Neuronal stem cell (in vitro differentiated cells): ENCODE measurements around the gene RBM20.

Source experiments
- DNase-seq: peaks from one replicate; pipeline ENCODE4 v3.0.0-alpha.2; 2013; ENCODE audit warnings: low spot score
- H2AFZ ChIP-seq: one replicate; pipeline ENCODE4 v1.6.1; 2013; ENCODE audit warnings: mild to moderate bottlenecking, low read length, inconsistent platforms
- H2AK5ac ChIP-seq: 2 replicates; pipeline ENCODE4 v1.6.1; 2013; ENCODE audit warnings: low read depth, mild to moderate bottlenecking, inconsistent platforms, low read length, moderate library complexity, mixed read lengths
- H2BK120ac ChIP-seq: 2 replicates; pipeline ENCODE4 v1.6.1; 2013; ENCODE audit warnings: low read depth, mild to moderate bottlenecking, inconsistent platforms, low read length, moderate library complexity, mixed read lengths
- H2BK12ac ChIP-seq: one replicate; pipeline ENCODE4 v1.6.1; 2013; ENCODE audit warnings: low read length, inconsistent platforms
- H2BK15ac ChIP-seq: 2 replicates; pipeline ENCODE4 v1.6.1; 2013; ENCODE audit warnings: mild to moderate bottlenecking, low read length, inconsistent platforms, mixed read lengths
- H2BK5ac ChIP-seq: one replicate; pipeline ENCODE4 v1.6.1; 2013; ENCODE audit warnings: inconsistent platforms, mild to moderate bottlenecking, low read length, moderate library complexity
- H3K14ac ChIP-seq: one replicate; pipeline ENCODE4 v1.6.1; 2013; ENCODE audit warnings: low read length, inconsistent platforms
- H3K18ac ChIP-seq: 2 replicates; pipeline ENCODE4 v1.6.1; 2013; ENCODE audit warnings: low read length, inconsistent platforms
- H3K23ac ChIP-seq: 2 replicates; pipeline ENCODE4 v1.6.1; 2013; ENCODE audit warnings: low read depth, mild to moderate bottlenecking, mixed read lengths, low read length, inconsistent platforms; ENCODE audit not compliant: poor library complexity
- H3K27ac ChIP-seq: replicated peaks from 3 replicates; pipeline ENCODE4 v1.5.1; 2013; ENCODE audit warnings: low read length, inconsistent platforms
- H3K27me3 ChIP-seq, 3 experiments: 2 replicates each; pipeline ENCODE4 v1.6.1; 2013; ENCODE audit warnings: low read length in 3 of 3, mild to moderate bottlenecking in 2 of 3, inconsistent platforms in 1 of 3, low read depth in 1 of 3, mixed read lengths in 1 of 3, moderate library complexity in 1 of 3; ENCODE audit not compliant: control insufficient read depth in 3 of 3, insufficient read depth in 3 of 3
- H3K36me3 ChIP-seq, 2 donors: replicated peaks in 1 of 2; 2 replicates each; pipeline ENCODE4 v1.6.1; 2013; ENCODE audit warnings: low read length in 2 of 2; ENCODE audit not compliant: control insufficient read depth in 2 of 2, insufficient read depth in 2 of 2
- H3K4ac ChIP-seq: 2 replicates; pipeline ENCODE4 v1.6.1; 2013; ENCODE audit warnings: inconsistent platforms, mild to moderate bottlenecking, low read length, moderate library complexity
- H3K4me1 ChIP-seq, 2 donors: 1 replicate in 1 of 2; 2 replicates in 1 of 2; pipeline ENCODE4 v1.6.1; 2013; ENCODE audit warnings: low read length in 2 of 2, low read depth in 1 of 2; ENCODE audit not compliant: control insufficient read depth in 2 of 2, insufficient read depth in 1 of 2
- H3K4me2 ChIP-seq: one replicate; pipeline ENCODE4 v1.6.1; 2013; ENCODE audit warnings: mild to moderate bottlenecking, low read length, inconsistent platforms; ENCODE audit not compliant: insufficient read depth, poor library complexity, severe bottlenecking
- H3K4me3 ChIP-seq, 2 donors: 2 replicates each; pipeline ENCODE4 v1.5.1; 2013; ENCODE audit warnings: low read length in 2 of 2, mild to moderate bottlenecking in 2 of 2, inconsistent platforms in 1 of 2, moderate library complexity in 1 of 2
- H3K79me1 ChIP-seq: one replicate; pipeline ENCODE4 v1.6.1; 2013; ENCODE audit warnings: low read depth, mild to moderate bottlenecking, inconsistent platforms, low read length, moderate library complexity
- H3K9ac ChIP-seq: one replicate; pipeline ENCODE4 v1.6.1; 2013; ENCODE audit warnings: mild to moderate bottlenecking, low read depth, low read length, inconsistent platforms; ENCODE audit not compliant: poor library complexity
- H3K9me3 ChIP-seq, 2 donors: replicated peaks in 1 of 2; 2 replicates each; pipeline versions ENCODE3 to v1.6.1; 2013; ENCODE audit warnings: low read length in 2 of 2, mild to moderate bottlenecking in 2 of 2, inconsistent platforms in 1 of 2, low read depth in 1 of 2, mixed read lengths in 1 of 2, moderate library complexity in 1 of 2; ENCODE audit not compliant: control insufficient read depth in 2 of 2, insufficient read depth in 1 of 2
- H4K8ac ChIP-seq: one replicate; pipeline ENCODE4 v1.6.1; 2013; ENCODE audit warnings: low read depth, mild to moderate bottlenecking, inconsistent platforms, low read length, moderate library complexity
- H4K91ac ChIP-seq: one replicate; pipeline ENCODE4 v1.6.1; 2013; ENCODE audit warnings: low read length, low read depth, mild to moderate bottlenecking, inconsistent platforms; ENCODE audit not compliant: poor library complexity
- WGBS, 2 donors: extraction: QIAGEN DNeasy Blood & Tissue Kit; methylation state at CpG; one replicate each; pipeline ENCODE4 v1.1.7; 2013; ENCODE audit warnings: missing lambda C conversion rate in 2 of 2, mixed read lengths in 1 of 2; ENCODE audit not compliant: insufficient read length in 2 of 2, insufficient replicate concordance in 1 of 2; ENCODE audit errors: extremely low coverage in 2 of 2; 5-methylcytosine and 5-hydroxymethylcytosine counted together

RBM20 gene

GRCh38 chr10:110730345-110731050, 86.4 kb downstream of the RBM20 start:
- H3K4me1 ChIP-seq = peaks cover 2 to 5% of the 10 kb centered on the region in 2 donors
- no peak overlapping the region for H4K91ac ChIP-seq
- no peak overlapping the region for H3K27ac ChIP-seq
- H2BK15ac ChIP-seq = no peak overlapping the region
- H4K8ac ChIP-seq = no peak overlapping the region
- H3K79me1 ChIP-seq = no peaks in the 10 kb centered on the region
- no peak overlapping the region for H2BK5ac ChIP-seq
- H3K14ac ChIP-seq = no peak overlapping the region
- WGBS, 2 donors = no CpG with 5 or more reads among the region's 11 CpGs
- H3K4me3 ChIP-seq = no peak overlapping the region
- H3K9me3 ChIP-seq = no peaks in the 10 kb centered on the region
- H3K18ac ChIP-seq = no peak overlapping the region
- no peak overlapping the region for H2BK120ac ChIP-seq
- H3K4ac ChIP-seq = no peak overlapping the region
- no peak overlapping the region for H3K23ac ChIP-seq
- DNase-seq = no peak
- H3K36me3 ChIP-seq = no peaks in the 10 kb centered on the region
- no peak overlapping the region for H2AFZ ChIP-seq
- H3K27me3 ChIP-seq = peaks cover 0 to 28% (median 0%) of the 10 kb centered on the region in 3 experiments
- H3K9ac ChIP-seq = no peak overlapping the region
- no peak overlapping the region for H2AK5ac ChIP-seq
- H3K4me2 ChIP-seq = no peak overlapping the region
- H2BK12ac ChIP-seq = no peak overlapping the region

GRCh38 chr10:110733218-110733952, 89.2 kb downstream of the RBM20 start:
- Histone ChIP-seq H3K4me1 (no peaks in the 10 kb centered on the region), H3K9me3 (no peaks in the 10 kb centered on the region), H3K4ac (no peak overlapping the region), H4K91ac (no peak overlapping the region), H2BK120ac (no peak overlapping the region), H2BK15ac (no peak overlapping the region), H3K9ac (no peak overlapping the region), H4K8ac (no peak overlapping the region), H3K27me3 (peaks cover 0 to 27% (median 0%) of the 10 kb centered on the region in 3 experiments), H2BK12ac (no peak overlapping the region), H3K27ac (no peak overlapping the region), H2BK5ac (no peak overlapping the region), H3K18ac (no peak overlapping the region), H3K79me1 (no peaks in the 10 kb centered on the region), H3K4me3 (no peak overlapping the region), H3K4me2 (no peak overlapping the region), H2AK5ac (no peak overlapping the region), H3K14ac (no peak overlapping the region), H2AFZ (peak overlapping the region; percentile 9), H3K23ac (no peak overlapping the region), H3K36me3 (no peaks in the 10 kb centered on the region)
- WGBS, 2 donors = no CpG with 5 or more reads among the region's 16 CpGs
- DNase-seq = no peak

GRCh38 chr10:110735620-110736027, 91.5 kb downstream of the RBM20 start:
- Histone ChIP-seq H3K79me1 (no peaks in the 10 kb centered on the region), H4K91ac (no peak overlapping the region), H4K8ac (no peak overlapping the region), H3K4ac (no peak overlapping the region), H3K9me3 (no peaks in the 10 kb centered on the region), H3K27me3 (peaks cover 0 to 43% (median 0%) of the 10 kb centered on the region in 3 experiments), H3K18ac (no peak overlapping the region), H3K36me3 (no peaks in the 10 kb centered on the region), H3K4me2 (no peak overlapping the region), H2BK5ac (no peak overlapping the region), H3K14ac (no peak overlapping the region), H2BK120ac (no peak overlapping the region), H3K9ac (no peak overlapping the region), H3K4me3 (no peak overlapping the region), H3K23ac (no peak overlapping the region), H3K4me1 (no peaks in the 10 kb centered on the region), H2BK12ac (no peak overlapping the region), H3K27ac (no peak overlapping the region), H2AK5ac (no peak overlapping the region), H2AFZ (no peak overlapping the region), H2BK15ac (no peak overlapping the region)
- WGBS, 2 donors = no CpG with 5 or more reads among the region's 6 CpGs
- no peak for DNase-seq

DNA sequence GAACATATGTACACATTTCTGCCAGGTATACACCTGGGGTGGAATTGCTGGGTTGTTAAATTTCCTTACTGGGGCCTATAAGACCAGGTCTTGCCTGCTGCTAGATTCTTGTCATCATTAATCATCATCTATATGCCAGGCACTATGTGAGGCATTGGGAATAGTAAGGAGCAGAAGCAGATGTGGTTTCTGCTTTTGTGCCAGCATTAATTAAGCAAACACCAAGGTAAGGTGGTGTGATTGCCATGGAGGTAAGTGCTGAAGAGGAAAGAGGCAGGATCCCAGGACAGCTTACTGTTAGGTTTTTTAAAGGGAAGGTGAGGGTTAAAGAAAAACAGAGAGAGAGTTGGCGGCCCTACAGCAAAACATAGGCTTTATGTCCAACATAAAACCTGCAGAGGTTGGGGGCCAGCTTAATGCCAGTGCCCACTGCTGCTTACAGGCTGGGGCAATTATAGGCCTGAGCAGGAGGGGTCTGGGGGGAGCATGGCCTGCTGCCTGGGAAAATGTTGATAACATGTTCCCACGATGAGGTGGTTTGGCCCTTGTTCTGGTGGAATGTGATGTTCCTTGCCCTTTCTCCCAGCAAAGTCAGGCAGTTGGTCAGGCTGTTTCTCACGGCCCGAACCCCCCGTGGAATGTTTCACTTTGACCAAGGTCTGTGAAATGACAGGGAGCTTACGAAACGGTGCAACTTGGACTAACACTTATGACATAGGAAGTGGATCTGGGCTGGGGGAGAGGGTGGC, 93.9 kb downstream of the RBM20 start:
- no peak for DNase-seq
- H2BK15ac ChIP-seq = no peak overlapping the region
- no peak overlapping the region for H4K8ac ChIP-seq
- H3K4me1 ChIP-seq = no peaks in the 10 kb centered on the region
- no peaks in the 10 kb centered on the region for H3K9me3 ChIP-seq
- no peaks in the 10 kb centered on the region for H3K36me3 ChIP-seq
- no peaks in the 10 kb centered on the region for H3K79me1 ChIP-seq
- no peak overlapping the region for H3K18ac ChIP-seq
- WGBS, 2 donors = no CpG with 5 or more reads among the region's 7 CpGs
- no peak overlapping the region for H2AK5ac ChIP-seq
- peaks cover 0 to 31% (median 0%) of the 10 kb centered on the region in 3 experiments for H3K27me3 ChIP-seq
- H3K4me3 ChIP-seq = no peak overlapping the region
- no peak overlapping the region for H3K4ac ChIP-seq
- H3K27ac ChIP-seq = no peak overlapping the region
- H2AFZ ChIP-seq = no peak overlapping the region
- H2BK12ac ChIP-seq = no peak overlapping the region
- no peak overlapping the region for H2BK5ac ChIP-seq
- H2BK120ac ChIP-seq = no peak overlapping the region
- H3K9ac ChIP-seq = no peak overlapping the region
- H3K14ac ChIP-seq = no peak overlapping the region
- H4K91ac ChIP-seq = no peak overlapping the region
- no peak overlapping the region for H3K4me2 ChIP-seq
- H3K23ac ChIP-seq = no peak overlapping the region
